SK-N-MC (cell line): ENCODE data around the gene CSRP2.

Source experiments
- EZH2 ChIP-seq: fragments of 200-600 bp; sonication (generic); IDR thresholded peaks from one replicate; pipeline ENCODE4 v1.6.1; 2017; ENCODE audit warnings: antibody characterized with exemption
- FOXP2 ChIP-seq: optimal IDR thresholded peaks from 2 replicates; pipeline ENCODE3; 2011; ENCODE audit warnings: mild to moderate bottlenecking, moderate library complexity; ENCODE audit not compliant: insufficient read depth; ENCODE audit errors: extremely low read length, control extremely low read depth
- POLR2AphosphoS5 ChIP-seq: IDR thresholded peaks from 2 replicates; pipeline ENCODE4 v1.6.1; 2012; ENCODE audit warnings: mild to moderate bottlenecking, low read depth, low read length, borderline replicate concordance

DNA sequence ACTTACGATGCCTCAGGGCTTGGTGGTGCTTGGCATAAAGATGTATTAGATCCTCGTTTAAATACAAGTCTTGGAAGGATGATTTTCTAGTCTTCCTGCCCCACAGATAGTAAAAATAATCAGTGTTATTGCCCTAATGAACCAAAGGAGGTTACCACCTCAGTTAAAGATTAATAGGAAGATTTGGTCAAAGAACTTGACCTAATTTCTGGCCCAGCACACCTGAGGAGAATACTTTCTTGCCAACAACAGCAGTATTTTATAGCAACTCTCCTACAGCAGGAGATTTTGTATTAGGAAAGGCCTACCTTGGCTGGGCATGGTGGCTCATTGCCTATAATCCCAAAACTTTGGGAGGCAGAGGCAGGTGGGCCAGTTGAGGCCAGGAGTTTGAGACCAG lies 31.6 kb downstream of the CSRP2 start:
- TF ChIP-seq POLR2AphosphoS5 = no peak
- TF ChIP-seq EZH2 = no peak
- no peak for TF ChIP-seq FOXP2
